ENCODE data around the gene CCDC146. TPM values are rescaled to one million over a fixed set of nuclear protein-coding genes. Genes with fewer than 3 reads are reported as not detected.

The CCDC146 gene
- total RNA-seq, 2 donors from 2014 or later: 3.6 to 12.7 TPM

- H3K27me3 ChIP-seq: no peaks in the 10 kb centered on the region
- peaks cover 0 to 40% of the 10 kb centered on the region in 2 donors for H3K4me1 ChIP-seq
- no peaks in the 10 kb centered on the region for H3K9me3 ChIP-seq
- TF ChIP-seq, protein P1, sequence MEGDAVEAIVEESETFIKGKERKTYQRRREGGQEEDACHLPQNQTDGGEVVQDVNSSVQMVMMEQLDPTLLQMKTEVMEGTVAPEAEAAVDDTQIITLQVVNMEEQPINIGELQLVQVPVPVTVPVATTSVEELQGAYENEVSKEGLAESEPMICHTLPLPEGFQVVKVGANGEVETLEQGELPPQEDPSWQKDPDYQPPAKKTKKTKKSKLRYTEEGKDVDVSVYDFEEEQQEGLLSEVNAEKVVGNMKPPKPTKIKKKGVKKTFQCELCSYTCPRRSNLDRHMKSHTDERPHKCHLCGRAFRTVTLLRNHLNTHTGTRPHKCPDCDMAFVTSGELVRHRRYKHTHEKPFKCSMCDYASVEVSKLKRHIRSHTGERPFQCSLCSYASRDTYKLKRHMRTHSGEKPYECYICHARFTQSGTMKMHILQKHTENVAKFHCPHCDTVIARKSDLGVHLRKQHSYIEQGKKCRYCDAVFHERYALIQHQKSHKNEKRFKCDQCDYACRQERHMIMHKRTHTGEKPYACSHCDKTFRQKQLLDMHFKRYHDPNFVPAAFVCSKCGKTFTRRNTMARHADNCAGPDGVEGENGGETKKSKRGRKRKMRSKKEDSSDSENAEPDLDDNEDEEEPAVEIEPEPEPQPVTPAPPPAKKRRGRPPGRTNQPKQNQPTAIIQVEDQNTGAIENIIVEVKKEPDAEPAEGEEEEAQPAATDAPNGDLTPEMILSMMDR (IDR thresholded peaks at IDR 0.05): no peak
- DNase-seq (ENCODE audit: low spot score): no peak
- H3K4me3 ChIP-seq: peak overlapping the region; percentile 2 to 13
- peak overlapping the region; percentile 49 to 86 for H3K27ac ChIP-seq
- H3K36me3 ChIP-seq: no peaks in the 10 kb centered on the region
These were observed 122.8 kb downstream of the CCDC146 start for GRCh38 chr7:77245015-77245755.

DNA sequence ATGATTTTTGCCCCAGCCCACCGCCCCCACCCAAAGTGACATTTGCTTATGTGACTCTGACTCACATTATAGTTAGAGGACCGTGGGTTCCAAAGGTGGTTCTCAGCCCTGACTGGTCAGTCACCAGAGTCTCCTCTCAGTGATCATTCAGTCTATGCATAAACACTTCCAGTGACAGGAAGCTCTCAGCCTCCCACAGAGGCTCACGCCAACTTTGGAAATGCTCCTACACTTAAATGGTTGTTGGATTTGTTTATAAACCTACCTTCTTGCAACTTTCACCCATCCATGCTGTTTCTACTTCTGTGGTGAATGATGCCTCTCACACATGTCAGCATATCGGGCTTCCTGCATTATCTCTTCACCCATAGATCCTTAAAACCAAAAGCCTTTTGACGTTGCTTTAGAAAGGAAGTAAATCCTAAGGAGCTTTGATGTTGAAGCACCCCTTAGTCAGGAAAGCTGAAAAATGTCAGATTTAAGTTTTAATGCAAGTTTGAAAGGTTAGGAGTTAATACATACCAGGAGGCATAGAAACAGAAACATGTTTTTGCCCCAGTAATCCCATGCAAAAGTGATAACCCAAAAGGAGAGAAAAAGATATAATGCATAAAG lies 123.7 kb downstream of the CCDC146 start:
- Histone ChIP-seq H3K27me3 (no peaks in the 10 kb centered on the region), H3K27ac (peak overlapping the region; percentile 49 to 86), H3K4me1 (peaks cover 0 to 41% of the 10 kb centered on the region in 2 donors), H3K9me3 (no peaks in the 10 kb centered on the region), H3K36me3 (no peaks in the 10 kb centered on the region), H3K4me3 (no peak overlapping the region)
- TF ChIP-seq, protein P1 (IDR thresholded peaks at IDR 0.05): no peak
- no peak for DNase-seq (ENCODE audit: low spot score)

DNA sequence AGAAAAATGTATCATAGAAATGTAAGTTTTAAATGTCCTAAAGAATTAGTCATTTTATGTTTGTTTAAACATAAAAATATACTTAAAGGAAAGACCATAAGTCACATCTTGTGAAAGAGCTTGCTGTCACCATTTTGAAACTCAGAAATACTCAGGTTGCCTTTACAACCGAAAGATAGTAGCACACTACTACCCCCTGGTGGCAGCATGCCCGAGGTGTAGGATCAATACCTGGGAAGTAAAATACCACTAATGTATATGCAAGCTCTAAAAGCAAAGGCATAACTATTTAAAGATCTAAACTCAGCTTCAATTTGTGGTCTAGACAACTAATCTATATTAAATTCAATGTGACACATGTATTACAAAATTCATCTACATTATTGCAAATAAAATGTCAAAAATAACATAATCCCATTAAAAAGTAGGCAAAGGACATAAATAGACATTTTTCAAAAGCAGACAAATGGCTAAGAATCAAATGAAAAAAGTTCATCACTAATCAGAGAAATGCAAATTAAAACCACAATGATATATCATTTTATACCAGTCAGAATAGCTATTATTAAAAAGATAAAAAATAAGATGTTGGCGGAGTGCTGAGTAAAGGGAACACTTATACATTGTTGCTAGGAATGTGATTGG lies 124.9 kb downstream of the CCDC146 start:
- H3K36me3 ChIP-seq: no peaks in the 10 kb centered on the region
- no peak overlapping the region for H3K27ac ChIP-seq
- TF ChIP-seq, protein P1 (IDR thresholded peaks at IDR 0.05): peak; percentile 55 to 81

GRCh38 chr7:77248154-77248553 lies 125.7 kb downstream of the CCDC146 start:
- H3K4me1 ChIP-seq: peaks cover 0 to 44% of the 10 kb centered on the region in 2 donors
- DNase-seq (ENCODE audit: low spot score): no peak
- no peaks in the 10 kb centered on the region for H3K36me3 ChIP-seq
- no peak overlapping the region for H3K27ac ChIP-seq
- TF ChIP-seq, protein P1 (IDR thresholded peaks at IDR 0.05): no peak
- H3K9me3 ChIP-seq: no peaks in the 10 kb centered on the region
- no peaks in the 10 kb centered on the region for H3K27me3 ChIP-seq
- H3K4me3 ChIP-seq: no peak overlapping the region

More for the DNA sequence above, 124.9 kb downstream of the CCDC146 start:
- no peak for DNase-seq (ENCODE audit: low spot score)
- H3K9me3 ChIP-seq: no peaks in the 10 kb centered on the region
- no peak overlapping the region for H3K4me3 ChIP-seq
- peaks cover 0 to 41% of the 10 kb centered on the region in 2 donors for H3K4me1 ChIP-seq
- no peaks in the 10 kb centered on the region for H3K27me3 ChIP-seq

DNA sequence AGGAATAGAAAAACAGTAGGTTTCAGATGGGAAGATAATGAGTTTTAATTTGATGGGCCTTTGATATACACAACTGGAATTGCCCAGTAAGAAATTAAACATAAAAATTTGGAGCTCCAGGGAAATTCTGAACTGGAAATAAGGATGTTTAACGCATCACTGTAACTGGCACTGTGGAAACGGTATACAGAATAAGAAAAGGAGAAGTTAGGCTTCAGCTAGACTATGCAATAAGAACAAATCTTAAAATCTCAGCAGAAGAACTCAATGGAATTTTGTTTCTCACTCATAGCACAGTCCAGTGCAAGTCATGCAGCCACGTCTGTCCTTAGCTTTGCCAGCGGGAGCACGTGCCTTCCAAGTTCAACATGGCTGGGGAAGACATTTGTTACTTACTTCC lies 130.1 kb downstream of the CCDC146 start:
- Histone ChIP-seq H3K4me1 (peaks cover 0 to 16% of the 10 kb centered on the region in 2 donors), H3K27me3 (no peaks in the 10 kb centered on the region), H3K9me3 (no peaks in the 10 kb centered on the region), H3K4me3 (no peak overlapping the region), H3K36me3 (no peaks in the 10 kb centered on the region), H3K27ac (peak overlapping the region in 1 of 2 donors; percentile 2)
- TF ChIP-seq, protein P1 (IDR thresholded peaks at IDR 0.05): no peak
- DNase-seq (ENCODE audit: low spot score): no peak

Data from right atrium auricular region (tissue), 2 donors.